Hippocampal formation (tissue), 2 donors: ENCODE results near the gene PLSCR1.
"Not testable (repeated sequence)": the region's sequence is repeated elsewhere in the genome, so short reads cannot be mapped to it uniquely, and the experiment has no call there.

Experiments
- DNase-seq, 2 donors: peaks; one replicate each; lab custom pipeline; 2025; lab: John Stamatoyannopoulos, UW

The PLSCR1 gene

DNA sequence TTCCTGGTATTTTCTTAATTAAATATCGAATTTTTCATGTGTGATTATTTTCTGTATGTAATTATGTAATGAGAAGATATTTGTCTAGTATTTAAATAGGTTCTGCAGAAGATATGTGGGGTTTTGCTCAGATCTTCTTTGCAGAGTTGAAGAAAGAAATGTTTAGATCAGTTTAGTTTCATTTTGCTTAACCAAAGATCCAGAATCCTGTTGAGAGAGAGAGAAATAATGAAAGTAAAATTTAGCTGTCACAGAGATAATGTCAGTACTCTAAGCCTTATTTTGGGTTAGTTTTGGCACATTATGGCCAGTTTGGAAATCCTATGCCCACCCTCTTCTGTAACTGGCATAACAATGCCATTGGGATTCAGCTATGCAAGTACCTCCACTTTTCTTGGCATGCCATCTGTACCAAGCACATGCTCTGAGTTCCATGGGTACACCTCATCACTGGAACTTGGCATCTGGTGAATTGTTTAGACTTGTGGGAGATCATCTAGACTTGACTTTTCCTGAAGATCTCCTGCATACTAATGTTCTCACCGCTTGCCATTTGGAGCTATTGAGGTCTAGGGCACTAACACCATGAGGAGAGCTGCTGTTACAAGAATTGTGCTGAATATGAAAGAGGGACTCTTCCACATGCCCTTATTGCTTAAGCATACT lies 30.9 kb downstream of the PLSCR1 start:
- DNase-seq: no peak

DNA sequence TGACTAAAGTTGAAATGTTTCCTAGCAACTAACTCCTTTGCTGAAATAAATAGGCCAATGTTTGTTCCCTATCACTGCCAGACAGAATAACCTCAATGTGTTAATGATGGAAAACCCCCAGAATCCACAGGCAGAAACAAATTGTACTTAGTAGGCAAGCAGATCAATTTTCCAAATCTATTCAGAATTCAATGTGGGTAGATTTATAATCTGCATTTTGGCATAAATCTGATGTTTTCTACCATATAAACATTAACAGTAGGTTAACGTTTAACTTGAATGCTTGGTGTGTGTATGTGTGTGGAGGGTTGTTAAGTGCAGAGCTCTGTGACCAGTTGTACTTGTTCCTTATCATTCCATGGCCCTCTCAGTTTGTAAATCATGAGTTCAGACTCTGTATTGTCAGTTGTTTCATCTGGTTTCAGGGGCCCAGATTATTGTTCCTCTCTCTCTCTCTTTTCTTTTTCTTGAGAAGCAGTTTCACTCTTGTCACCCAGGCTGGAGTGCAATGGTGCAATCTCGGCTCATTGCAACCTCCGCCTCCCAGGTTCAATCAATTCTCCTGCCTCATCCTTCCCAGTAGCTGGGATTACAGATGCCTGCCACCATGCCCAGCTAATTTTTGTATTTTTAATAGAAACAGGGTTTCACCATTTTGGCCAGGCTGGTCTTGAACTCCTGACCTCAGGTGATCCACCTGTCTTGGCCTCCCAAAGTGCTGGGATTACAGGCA lies 32.8 kb downstream of the PLSCR1 start:
- DNase-seq: no peak

DNA sequence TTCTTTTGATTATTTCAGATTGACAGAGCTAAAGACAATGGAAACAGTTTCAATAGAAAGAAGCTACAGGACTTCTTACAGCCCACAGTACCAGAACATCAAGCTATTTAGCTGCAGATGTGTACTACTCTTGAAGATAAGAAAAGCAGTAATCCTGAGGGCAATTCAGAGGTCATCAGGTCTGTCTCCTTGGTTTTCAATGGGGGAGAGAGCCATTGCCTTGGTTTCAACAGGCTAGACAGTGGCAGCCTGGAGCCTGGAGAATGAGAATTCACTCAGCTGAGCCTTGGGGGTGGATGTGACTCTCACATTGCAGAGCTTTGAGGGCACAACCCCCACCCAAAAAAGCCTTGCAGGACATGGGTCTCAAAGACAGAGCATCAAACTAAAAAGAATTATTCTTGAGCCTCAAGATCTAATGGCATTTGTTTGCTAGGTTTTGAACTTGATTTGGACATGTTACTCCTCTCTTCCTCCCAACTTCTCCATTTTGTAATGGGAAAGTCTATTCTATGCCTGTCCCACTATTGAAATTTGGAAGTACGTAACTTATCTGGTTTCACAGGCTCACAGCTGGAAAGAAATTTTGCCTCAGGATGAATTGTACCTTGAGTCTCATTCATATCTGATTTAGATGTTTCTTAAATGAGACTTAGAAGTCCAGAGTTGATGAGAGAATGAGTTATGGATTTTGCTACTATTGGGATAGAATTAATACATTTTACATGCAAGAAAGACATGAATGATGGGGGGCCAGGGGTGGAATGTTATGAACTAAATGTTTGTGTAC lies 36.9 kb downstream of the PLSCR1 start:
- DNase-seq: no peak

DNA sequence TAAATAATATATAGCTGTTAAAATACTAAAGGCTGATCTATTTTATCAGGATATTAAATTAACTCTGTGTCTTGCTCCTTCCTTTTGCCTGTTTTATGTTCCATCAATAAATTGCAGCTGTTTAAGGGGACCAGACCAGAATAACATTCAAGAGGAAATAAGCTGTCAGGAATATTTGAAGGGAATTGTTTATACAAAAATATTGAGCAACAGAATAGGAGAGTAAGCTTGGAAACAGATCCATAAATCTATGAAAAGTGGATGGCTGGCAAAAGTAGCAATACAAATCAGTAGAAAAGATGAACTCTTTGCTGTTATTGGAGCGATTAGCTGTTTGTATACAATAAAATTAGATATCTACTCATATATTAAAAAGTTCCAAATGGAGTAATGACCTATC lies 38.9 kb downstream of the PLSCR1 start:
- DNase-seq: no peak

DNA sequence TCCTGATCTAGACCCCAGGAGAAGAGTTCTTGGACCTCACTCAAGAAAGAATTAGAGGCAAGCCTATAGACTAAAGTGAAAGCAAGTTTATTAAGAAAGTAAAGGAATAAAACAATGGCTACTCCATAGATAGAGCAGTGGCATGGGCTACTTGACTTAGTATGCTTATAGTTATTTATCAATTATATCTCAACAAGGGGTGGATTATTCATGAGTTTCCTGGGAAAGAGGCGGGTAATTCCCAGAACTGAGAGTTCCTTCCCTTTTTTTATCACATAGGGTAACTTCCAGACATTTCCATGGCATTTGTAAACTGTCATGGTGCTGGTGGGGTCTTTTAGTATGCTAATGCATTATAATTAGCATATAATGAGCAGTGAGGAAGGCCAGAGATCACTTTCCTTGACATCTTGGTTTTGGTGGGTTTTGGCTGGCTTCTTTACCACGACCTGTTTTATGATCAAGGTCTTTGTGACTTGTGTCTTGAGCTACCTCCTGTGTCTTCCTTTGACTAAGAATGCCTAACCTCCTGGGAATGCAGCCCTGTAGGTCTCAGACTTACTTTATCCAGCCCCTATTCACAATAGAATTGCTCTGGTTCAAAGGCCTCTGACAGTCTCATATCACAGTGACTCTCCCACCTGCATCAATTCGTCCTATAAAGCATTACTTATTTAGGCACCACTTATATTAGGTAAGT lies 39.8 kb downstream of the PLSCR1 start:
- no peak for DNase-seq

DNA sequence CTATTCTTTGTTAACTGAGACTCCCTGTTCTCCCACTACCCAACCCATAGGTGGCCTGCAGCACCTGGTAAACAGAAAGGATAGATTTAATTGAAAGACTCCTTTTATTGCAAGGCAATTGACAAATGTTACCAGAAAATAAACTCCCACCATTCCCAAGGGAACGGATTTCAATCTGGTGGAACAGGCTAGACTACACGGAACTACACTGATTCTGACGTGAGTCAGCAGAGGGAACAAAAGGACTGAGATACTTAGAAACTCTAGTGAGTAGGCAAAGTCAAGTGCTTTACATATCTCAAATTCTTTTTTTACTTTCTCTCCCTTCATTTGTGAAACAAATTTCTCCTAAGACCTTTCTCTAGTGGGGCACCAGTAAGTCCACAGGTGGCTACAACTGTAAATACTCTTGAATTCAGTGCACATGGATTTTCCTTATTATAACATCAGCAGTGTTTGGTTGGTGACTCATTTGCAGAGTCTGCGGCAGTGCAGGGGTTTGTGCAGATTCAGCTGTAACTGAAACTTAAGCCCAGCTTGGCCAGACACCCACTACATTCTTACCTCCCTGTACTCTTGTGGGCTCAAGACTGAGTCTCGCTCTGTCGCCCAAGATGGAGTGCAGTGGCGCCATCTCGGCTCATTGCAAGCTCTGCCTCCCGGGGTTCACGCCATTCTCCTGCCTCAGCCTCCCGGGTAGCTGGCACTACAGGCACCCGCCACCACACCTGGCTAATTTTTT lies 40.8 kb downstream of the PLSCR1 start:
- no peak for DNase-seq

DNA sequence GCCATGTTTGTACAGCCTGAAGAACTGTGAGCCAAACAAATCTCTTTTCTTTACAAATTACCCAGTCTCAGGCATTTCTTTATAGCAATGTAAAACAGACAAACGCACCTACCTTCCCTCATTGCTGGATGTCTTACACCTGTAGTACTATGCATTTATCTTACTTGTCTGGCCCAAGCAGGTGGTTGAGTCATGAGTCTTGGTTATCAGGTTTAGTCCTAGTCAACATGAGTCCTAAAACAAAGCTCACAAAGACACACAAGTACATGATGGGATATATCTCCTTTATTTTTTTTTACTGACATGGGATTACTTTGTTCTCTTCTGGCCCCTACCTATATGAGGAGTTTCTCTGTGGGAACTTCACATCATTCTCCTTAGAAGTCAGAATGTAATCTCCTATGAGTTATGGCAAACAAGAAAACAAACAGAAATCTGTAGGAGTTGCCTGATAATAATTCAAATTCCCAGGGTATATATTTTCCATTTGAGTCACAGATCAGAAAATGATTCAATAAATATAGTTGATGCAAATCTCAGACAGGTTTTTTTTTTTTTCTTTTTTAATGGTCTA lies 41.4 kb downstream of the PLSCR1 start:
- no peak for DNase-seq

DNA sequence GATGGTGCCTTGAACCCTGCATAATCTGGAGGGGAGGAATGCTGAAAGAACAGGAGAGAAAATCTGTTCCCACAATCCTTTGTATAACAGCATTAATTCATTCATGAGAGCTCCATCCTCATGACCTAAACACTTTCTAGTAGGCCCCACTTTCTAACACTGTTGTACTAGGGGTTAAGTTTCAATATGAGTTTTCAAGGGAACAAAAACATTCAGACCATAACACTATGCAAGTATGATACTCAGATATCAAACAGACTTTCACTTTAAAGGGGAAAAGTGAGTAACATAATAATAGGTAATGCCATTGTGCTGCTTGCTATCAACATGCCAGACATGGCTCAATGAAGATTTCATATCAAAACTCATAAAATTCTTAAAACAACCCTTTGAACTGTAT lies 42.7 kb downstream of the PLSCR1 start:
- DNase-seq: no peak

DNA sequence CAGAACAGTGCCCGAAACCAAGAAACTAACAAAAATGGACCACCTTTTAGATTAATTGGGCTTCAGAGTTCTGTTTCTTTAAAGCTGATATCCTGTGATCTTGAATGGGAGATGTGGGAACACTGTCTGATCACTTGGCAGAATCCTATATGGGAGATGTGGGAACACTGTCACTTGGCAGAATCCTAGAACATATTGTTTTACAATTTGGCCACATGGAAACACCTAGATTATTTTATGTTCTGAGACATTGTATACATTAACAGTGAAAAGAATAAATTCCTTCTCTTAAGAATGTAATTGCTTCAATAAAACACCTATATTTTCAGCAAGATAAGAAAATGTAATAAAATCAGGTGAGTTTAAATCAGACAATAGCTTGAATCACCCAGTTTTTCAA lies 44.7 kb downstream of the PLSCR1 start:
- no peak for DNase-seq

DNA sequence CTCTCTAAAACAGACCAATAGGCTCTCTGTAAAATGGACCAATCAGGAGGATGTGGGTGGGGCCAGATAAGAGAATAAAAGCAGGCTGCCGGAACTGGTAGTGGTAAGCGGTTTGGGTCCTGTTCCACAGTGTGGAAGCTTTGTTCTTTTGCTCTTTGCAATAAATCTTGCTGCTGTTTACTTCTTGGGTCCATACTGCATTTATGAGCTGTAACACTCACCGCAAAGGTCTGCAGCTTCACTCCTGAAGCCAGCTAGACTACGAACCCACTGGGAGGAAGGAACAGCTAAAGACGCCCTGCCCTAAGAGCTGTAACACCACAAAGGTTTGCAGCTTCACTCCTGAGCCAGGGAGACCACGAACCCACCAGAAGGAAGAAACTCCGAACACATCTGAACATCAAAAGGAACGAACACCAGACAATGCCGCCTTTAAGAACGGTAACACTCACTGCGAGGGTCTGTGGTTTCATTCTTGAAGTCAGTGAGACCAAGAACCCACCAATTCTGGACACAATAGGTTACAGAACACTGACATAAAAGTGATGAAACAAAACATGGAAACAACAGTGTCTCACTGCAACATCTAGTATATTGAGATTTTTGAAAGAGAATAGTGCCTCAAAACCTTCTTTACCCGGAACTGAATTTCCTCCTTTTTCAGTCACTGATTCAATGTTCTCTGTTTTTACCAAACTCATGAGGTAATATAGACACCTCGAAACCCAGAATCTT lies 46.2 kb downstream of the PLSCR1 start:
- DNase-seq: no peak

DNA sequence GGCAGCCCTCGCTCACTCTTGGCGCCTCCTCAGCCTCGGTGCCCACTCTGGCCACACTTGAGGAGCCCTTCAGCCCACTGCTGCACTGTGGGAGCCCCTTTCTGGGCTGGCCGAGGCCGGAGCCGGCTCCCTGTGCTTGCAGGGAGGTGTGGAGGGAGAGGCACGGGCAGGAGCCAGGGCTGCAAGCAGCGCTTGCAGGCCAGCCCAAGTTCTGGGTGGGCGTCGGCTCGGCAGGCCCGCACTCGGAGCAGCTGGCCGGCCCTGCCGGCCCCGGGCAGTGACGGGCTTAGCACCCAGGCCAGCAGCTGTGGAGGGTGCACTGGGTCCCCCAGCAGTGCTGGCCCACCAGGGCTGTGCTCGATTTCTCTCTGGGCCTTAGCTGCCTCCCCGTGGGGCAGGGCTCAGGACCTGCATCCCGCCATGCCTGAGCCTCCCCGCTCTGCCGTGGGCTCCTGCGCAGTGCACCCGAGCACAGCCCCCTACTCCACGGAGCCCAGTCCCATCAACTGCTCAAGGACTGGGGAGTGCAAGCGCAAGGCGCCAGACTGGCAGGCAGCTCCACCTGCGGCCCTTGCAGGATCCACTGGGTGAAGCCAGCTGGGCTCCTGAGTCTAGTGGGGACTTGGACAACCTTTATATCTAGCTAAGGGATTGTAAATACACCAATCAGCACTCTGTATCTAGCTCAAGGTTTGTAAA lies 47.1 kb downstream of the PLSCR1 start:
- not testable (repeated sequence) for DNase-seq

DNA sequence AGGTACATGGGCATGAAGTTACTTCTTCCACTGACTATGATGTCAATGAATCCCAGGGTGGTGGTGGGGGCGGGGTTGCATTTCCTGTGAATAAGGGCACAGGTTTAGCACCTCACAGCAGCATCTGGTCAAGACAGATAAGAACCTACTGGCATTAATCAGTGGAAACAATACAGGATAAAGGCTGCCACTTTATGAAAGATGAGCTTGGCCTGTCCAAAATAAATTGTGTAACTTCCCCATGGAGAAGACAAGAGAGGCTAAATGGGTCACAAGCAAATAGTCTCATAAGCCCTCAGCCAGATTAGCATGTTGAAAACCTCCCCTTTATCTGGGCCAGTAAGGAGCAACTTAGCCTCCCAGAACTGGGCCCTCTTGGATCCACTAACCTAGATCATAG lies 47.7 kb downstream of the PLSCR1 start:
- no peak for DNase-seq

DNA sequence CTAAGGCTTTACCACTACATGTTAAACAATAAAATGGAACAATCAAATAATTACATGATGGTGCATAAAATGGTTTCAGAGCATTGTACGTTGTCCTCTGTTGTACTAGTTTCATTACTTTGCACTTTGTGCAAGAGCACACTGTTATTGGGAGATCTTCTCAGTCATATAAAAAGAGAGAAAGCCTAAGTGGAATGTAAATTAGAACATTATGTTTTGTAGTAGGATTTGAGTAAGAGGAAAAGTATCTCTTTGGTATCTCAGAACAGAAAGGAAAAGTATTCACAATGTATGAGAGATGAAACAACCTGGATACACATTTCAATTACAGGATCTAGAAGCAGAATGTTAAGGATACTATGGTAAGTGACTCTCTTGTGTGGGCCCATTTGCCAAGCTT lies 48.2 kb downstream of the PLSCR1 start:
- DNase-seq: no peak

DNA sequence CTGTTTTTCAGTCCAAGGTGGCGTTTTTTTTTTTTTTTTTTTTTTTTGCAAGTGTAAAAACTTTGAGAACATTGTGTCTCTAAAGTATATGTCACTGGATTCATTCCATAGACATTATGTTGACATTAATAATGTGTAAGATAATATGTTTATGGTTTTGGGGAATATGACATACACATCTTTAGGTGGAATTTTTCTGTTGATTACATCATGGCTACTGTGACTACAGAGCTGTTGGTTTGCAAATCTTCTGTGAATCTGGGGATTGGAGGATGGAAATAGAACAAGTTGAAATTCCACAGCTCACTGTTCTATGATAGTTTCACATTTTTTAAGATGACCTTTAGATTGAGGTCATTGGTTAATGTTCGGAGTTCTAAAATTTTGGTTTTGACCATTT lies 50.6 kb downstream of the PLSCR1 start:
- no peak for DNase-seq

DNA sequence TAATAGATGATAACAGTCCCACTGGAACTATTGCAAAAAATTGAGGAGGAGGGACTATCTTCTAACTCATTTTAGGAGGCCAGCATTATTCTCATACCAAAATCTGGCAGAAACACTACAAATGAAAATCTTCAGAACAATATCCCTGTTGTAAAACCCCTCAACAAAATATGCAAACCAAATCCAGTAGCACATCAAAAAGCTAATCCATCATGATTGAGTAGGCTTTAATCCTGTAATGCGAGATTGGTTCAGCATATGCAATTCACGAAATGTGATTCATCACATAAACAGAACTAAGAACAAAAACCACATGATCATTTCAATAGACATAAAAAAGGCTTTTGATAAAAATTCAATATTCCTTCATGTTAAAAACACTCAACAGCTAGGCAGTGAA lies 51.2 kb downstream of the PLSCR1 start:
- no peak for DNase-seq

DNA sequence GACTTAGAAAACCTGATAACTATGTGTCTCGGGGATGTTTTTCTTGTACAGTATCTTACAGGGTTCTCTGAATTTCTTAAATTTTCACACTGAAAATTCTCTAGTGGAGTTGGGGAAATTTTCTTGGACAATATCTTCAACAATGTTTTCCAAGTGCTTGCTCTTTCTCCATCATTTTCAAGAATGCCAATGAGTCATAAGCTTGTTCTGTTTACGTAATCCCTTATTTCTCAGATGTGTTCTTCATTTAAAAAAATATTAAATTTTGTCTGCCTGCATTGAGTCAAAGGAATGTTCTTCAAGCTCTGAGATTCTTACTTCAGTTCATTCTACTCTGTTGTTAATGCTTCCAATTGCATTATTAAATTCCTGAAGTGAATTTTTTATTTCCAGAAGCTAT lies 53.1 kb downstream of the PLSCR1 start:
- no peak for DNase-seq

DNA sequence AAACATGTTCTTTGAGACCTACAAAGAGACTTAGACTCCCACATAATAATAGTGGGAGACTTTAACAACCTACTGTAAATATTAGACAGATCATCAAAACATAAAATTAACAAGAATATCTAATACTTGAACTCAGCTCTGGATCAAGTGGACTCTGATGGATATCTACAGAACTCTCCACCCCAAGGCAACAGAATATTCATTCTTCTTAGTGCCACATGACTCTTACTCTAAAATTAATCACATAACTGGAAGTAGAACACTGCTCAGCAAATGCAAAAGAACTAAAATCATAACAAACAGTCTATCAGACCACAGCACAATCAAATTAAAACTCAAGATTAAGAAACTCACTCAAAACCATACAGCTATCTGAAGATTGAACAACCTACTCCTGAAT lies 59.1 kb downstream of the PLSCR1 start:
- no peak for DNase-seq

DNA sequence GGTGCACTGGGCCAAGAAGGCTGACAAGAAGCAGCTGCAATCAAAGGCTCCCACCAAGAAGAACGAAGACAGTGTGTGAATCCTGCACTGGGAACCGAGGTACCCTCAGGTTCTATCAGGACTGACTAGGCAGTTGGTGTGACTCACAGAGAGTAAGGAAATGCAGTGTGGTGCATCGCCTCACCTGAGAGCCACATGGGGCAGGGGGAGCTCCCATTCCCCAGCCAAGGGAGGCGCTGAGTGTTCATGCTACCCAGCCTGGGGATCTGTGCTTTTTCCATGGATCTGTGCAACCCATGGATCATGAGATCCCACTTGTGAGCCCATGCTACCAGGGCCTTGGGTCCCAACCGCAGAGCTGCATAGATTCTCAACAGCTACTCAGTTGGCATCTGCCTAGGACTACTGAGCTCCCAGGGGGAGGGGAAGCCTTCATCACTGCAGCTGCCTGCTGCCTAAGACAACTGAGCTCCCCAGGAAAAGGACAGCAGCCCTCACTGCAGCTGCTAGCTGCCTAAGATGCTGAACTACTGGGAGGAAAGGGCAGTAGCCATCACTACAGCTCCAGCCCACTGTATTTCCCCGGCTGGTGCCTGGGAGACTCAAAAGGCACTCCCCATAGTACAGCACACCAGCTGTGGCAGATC lies 68.2 kb downstream of the PLSCR1 start:
- DNase-seq: no peak

DNA sequence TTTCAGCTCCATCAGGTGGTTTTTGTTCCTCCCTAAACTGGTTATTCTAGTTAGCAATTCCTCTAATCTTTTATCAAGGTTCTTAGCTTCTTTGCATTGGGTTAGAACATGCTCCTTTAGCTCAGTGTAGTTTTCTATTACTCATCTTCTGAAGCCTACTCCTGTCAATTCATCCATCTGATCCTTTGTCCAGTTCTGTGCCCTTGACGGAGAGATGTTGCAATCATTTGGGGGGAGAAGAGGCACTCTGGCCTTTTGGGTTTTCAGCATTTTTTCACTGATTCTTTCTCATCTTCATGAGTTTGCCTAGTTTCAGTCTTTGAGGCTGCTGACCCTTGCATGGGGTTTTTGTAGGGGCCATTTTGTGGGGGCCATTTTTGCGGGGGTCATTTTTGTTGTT lies 69.4 kb downstream of the PLSCR1 start:
- not testable (repeated sequence) for DNase-seq

DNA sequence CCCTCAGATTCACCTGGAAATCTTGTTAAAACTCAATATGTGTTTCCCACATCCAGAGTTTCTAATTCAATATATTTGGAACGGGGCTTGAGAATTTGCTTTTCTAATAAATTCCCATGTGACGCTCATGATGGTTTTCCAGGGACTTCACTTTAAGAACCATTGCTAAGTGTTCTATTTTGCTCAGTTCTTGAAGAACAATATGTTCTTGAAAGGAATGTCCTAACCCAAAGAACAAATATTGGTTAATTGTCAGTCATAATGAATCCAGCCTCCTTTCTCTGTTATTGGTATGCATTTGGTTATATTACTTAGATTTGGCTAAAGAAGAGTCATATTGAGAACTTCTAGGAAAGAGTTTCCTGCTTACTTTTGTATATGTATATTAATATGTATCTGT lies 70.7 kb downstream of the PLSCR1 start:
- DNase-seq: no peak
